Calu3 (cell line): ENCODE measurements around the gene INCA1. TPM values are rescaled to one million over a fixed set of nuclear protein-coding genes. Genes with fewer than 3 reads are reported as not detected.

Source experiments
- BruUV-seq: library from RNA; stranded (reverse); fragments of 400-500 nt; replicated peaks from 2 replicates; lab custom pipeline; 2021; lab: Mats Ljungman, UMichigan
- CTCF ChIA-PET: fragments of 300-600 bp; sonication (Branson Sonifier 250); formaldehyde crosslinking; loops from one replicate; lab custom pipeline; 2022; ENCODE audit warnings: antibody characterized with exemption; lab: Charles Lee
- DNase-seq: peaks from one replicate; pipeline ENCODE4 v3.0.0; 2022
- H3K27ac Mint-ChIP-seq: one replicate; pipeline ENCODE4 v1.8.0; 2022; ENCODE audit warnings: mixed read lengths; ENCODE audit not compliant: unreplicated experiment
- H3K27me3 Mint-ChIP-seq: one replicate; pipeline ENCODE4 v1.8.0; 2022; ENCODE audit warnings: mixed read lengths; ENCODE audit not compliant: unreplicated experiment
- H3K36me3 Mint-ChIP-seq: one replicate; pipeline ENCODE4 v1.8.0; 2022; ENCODE audit warnings: mild to moderate bottlenecking, moderate library complexity, mixed read lengths; ENCODE audit not compliant: insufficient read depth, unreplicated experiment
- H3K4me1 Mint-ChIP-seq: one replicate; pipeline ENCODE4 v1.8.0; 2022; ENCODE audit warnings: mild to moderate bottlenecking, low read depth, mixed read lengths; ENCODE audit not compliant: unreplicated experiment
- H3K4me3 Mint-ChIP-seq: one replicate; pipeline ENCODE4 v1.8.0; 2022; ENCODE audit warnings: mild to moderate bottlenecking, low read depth, moderate library complexity, mixed read lengths; ENCODE audit not compliant: unreplicated experiment
- H3K9me3 Mint-ChIP-seq: one replicate; pipeline ENCODE4 v1.8.0; 2022; ENCODE audit warnings: low read depth, mixed read lengths; ENCODE audit not compliant: unreplicated experiment
- CTCF ChIP-seq: fragments of 200-600 bp; IDR thresholded peaks from one replicate; pipeline ENCODE4 v1.8.0; 2022; ENCODE audit warnings: antibody characterized with exemption; ENCODE audit not compliant: unreplicated experiment
- intact Hi-C: fragments of 100-400 bp; cut with micrococcal nuclease; formaldehyde crosslinking; loops from one replicate; pipeline ENCODE4 v1.10.0; 2022; ENCODE audit not compliant: unreplicated experiment
- total RNA-seq: library from RNA; stranded (reverse); gene quantifications from 2 replicates; pipeline ENCODE4 v1.2.3, GENCODE V29; 2022

The INCA1 gene
- total RNA-seq, 1 experiment from 2014 or later = 0.54 TPM

GRCh38 chr17:5011928-5012327, 14.6 kb upstream of the INCA1 start:
- peaks cover 15% of the 10 kb centered on the region for H3K36me3 Mint-ChIP-seq
- intact Hi-C loops = no loop called here
- no peaks in the 10 kb centered on the region for H3K27me3 Mint-ChIP-seq
- H3K4me3 Mint-ChIP-seq = no peak overlapping the region
- no peak for TF ChIP-seq CTCF
- BruUV-seq = no TSS peak
- H3K27ac Mint-ChIP-seq = no peak overlapping the region
- CTCF ChIA-PET = no interaction called here
- no peak for DNase-seq
- no peaks in the 10 kb centered on the region for H3K9me3 Mint-ChIP-seq
- H3K4me1 Mint-ChIP-seq = no peaks in the 10 kb centered on the region

- Mint-ChIP-seq H3K9me3 (no peaks in the 10 kb centered on the region), H3K27me3 (no peaks in the 10 kb centered on the region), H3K4me3 (no peak overlapping the region), H3K36me3 (peaks cover 30% of the 10 kb centered on the region), H3K4me1 (peaks cover 17% of the 10 kb centered on the region), H3K27ac (no peak overlapping the region)
- DNase-seq = no peak
- CTCF ChIA-PET = no interaction called here
- no TSS peak for BruUV-seq
- intact Hi-C loops = no loop called here
- TF ChIP-seq CTCF = no peak
Observed at GRCh38 chr17:5003214-5003867, 6.0 kb upstream of the INCA1 start.

- Mint-ChIP-seq H3K27ac (no peak overlapping the region), H3K27me3 (no peaks in the 10 kb centered on the region), H3K4me1 (peaks cover 17% of the 10 kb centered on the region), H3K4me3 (no peak overlapping the region), H3K36me3 (peaks cover 40% of the 10 kb centered on the region), H3K9me3 (no peaks in the 10 kb centered on the region)
- intact Hi-C loops = no loop called here
- no peak for DNase-seq
- no peak for TF ChIP-seq CTCF
- CTCF ChIA-PET = no interaction called here
- no TSS peak for BruUV-seq
Observed at GRCh38 chr17:5002121-5002788, 4.9 kb upstream of the INCA1 start.

- intact Hi-C loops = no loop called here
- no TSS peak for BruUV-seq
- no peak overlapping the region for H3K27ac Mint-ChIP-seq
Observed at GRCh38 chr17:5000237-5000639, 2.9 kb upstream of the INCA1 start.

More at GRCh38 chr17:5000237-5000639, 2.9 kb upstream of the INCA1 start:
- CTCF ChIA-PET = no interaction called here
- no peak for TF ChIP-seq CTCF
- Mint-ChIP-seq H3K9me3 (no peaks in the 10 kb centered on the region), H3K4me1 (peaks cover 17% of the 10 kb centered on the region), H3K36me3 (peaks cover 44% of the 10 kb centered on the region), H3K27me3 (no peaks in the 10 kb centered on the region), H3K4me3 (no peak overlapping the region)
- no peak for DNase-seq
